ACHN (cell line): ENCODE data around the gene NCOA4.
"Not testable (repeated sequence)": the region's sequence is repeated elsewhere in the genome, so short reads cannot be mapped to it uniquely, and the experiment has no call there.

ENCODE experiments used
- DNase-seq: peaks from one replicate; pipeline ENCODE4 v3.0.0-alpha.2; 2015
- in situ Hi-C: cut with HindIII; loops from 2 replicates; pipeline ENCODE4 v1.10.0; 2017; ENCODE audit warnings: low sequenced_read_pairs, low pct_ligation_motif_present, low pct_unique_long_range_greater_than_20kb

Gene NCOA4

DNA sequence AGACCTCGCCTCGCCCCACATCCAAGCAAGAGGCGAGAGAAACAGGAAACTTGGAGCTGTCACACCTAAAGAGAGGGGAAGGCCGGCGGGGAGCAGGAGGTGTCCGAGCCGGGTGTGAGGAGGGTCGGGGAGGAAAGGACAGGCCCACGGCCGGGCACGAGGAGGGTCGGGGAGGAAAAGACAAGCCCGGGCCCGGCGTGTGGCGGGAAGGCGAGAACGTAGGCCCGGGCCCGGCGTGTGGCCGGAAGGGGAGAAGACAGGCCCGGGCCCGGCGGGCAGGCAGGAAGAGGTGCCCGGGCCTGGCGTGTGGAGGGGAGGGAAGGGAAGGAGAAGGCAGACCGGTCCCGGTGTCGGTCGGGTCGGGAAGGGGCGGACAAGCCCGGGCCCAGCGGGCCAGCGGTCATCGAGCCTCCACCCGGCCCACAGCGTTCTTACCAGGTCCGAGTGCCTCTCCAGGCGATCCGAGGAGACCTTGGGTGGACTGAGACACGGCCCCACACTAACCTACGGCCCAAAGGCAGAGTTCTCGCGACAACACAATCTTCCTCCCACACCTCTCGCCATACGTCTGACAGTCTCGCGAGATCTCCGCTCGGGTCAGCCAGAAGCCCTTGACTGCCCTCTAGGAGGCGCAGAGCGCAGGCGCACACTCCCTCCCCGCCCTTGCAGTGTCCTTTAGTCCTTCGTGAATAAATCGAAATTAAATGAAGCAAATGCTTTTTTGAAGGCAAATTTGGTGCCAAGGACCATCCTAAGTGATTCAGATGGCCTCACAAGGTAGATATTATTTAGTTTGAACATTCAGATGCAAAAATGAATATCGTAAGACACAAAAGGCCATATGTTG is at the start of gene NCOA4:
NCOA4 (minus strand) TSS at position 533 of the 847 bp plus-strand sequence. CDS start 13,943 bp downstream, outside the sequence.
- peak; percentile 99 for DNase-seq
- in situ Hi-C loops = no loop called here

- no peak for DNase-seq
- in situ Hi-C loops = no loop called here
Measured at GRCh38 chr10:46079831-46080585, 49.6 kb upstream of the NCOA4 start.

- in situ Hi-C loops = no loop called here
- DNase-seq = no peak
Measured at GRCh38 chr10:46077731-46078413, 47.4 kb upstream of the NCOA4 start.

DNA sequence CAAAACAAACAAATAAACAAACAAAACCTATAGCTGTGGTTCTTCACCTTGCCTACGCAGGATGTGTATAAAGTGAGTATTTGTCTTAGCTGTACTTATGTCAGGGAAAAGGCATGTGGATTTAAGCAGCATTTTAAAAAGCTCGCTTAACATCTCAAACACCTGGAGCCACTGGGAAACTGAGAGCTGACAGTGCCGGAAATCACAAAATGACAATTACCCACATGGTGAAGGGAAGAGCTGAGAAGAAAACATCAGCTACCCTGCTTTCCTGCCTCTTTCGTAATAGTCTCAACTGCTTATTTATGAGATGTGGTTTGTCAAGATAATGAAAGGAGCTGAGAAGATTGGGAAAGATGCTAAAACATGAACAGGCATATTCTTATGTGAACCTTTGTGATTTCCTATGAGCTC is 46.7 kb upstream of the NCOA4 start:
- DNase-seq = no peak
- in situ Hi-C loops = no loop called here

DNA sequence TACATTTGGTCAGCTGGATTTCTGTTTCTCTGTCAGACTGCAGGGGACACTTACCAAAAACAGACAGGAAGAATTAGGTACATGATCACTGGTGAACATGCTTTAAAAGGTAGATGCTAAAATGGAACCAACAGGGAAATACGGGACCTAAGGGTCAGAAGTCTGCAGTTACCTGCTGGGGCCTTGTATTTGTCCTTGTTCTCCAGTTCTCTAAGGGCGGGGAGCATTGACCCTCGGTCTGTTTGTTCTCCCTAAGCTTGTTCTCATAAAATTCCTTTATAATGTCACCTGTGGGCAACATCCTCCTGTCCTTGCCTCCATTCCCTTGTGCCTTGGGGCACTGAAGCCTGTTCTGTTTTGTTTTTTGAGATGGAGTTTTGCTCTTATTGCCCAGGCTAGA is 45.4 kb upstream of the NCOA4 start:
- in situ Hi-C loops = no loop called here
- no peak for DNase-seq

GRCh38 chr10:46074196-46074946 is 43.9 kb upstream of the NCOA4 start:
- in situ Hi-C loops = no loop called here
- no peak for DNase-seq

GRCh38 chr10:46073564-46073963 is 43.1 kb upstream of the NCOA4 start:
- no peak for DNase-seq
- in situ Hi-C loops = no loop called here

GRCh38 chr10:46070749-46071148 is 40.3 kb upstream of the NCOA4 start:
- in situ Hi-C loops = no loop called here
- DNase-seq = no peak

GRCh38 chr10:46069771-46070463 is 39.5 kb upstream of the NCOA4 start:
- DNase-seq = no peak
- in situ Hi-C loops = no loop called here

DNA sequence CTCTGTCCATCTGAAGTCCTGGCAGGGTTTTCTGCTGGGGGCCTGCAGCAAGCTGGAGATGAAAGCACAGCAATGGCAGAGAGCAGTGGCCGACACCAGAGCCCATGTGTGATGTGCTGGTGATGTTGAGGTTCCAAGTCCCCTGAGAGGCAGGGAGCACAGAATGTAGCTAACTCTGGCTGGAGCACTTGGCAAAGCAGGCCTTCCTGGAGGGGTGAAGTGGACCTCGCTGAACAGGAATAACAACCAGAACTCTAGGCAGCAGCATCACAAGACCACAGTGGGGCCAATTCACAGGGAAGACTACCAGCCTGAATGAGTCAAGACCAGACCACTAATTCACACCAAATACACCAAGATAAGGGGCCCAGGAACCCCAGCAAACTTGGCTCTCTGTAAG is 38.5 kb upstream of the NCOA4 start:
- in situ Hi-C loops = no loop called here
- DNase-seq = no peak

DNA sequence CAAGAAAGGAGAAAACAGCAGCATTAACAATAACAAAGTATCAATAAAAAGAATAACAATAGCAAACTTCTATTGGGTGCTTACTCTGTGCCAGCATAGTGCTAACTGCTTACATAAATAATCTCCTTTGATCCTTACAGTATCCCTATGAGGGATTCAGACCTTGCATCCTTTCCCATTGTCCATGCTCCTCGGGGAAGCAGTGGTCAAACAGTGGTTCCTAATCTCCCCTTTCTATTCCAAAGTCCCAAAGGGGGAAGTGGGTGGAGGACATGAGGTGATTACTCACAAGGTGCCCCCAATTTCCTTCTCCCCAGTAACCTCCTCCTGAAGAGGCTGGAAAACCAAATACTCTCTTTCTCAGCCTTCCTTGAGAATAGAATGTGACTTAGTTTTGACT is 37.7 kb upstream of the NCOA4 start:
- DNase-seq = no peak
- in situ Hi-C loops = no loop called here

DNA sequence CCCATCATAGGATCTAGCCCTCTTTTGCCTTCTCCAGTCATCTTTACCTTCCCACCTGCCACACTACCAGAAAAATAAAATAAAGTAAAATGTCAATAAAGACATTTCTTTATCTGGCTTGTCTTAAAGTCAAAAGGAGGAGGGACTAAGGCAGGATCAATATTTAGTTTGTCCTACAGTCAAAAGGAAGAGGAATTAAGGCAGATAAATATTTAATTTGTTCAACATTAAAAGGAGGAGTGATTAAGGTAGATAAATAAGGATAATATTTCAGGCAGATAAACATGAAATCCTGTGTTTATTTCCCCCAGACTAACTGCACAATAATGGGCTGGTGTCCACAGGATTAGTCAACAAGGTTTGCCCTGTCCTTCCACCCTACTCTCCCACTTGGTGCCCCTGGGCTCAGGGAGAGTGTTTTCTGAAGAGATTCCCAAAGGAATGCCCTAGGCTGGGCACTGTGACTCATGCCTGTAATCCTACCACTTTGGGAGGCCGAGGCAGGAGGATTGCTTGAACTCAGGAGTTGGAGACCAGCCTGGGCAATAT is 33.9 kb upstream of the NCOA4 start:
- in situ Hi-C loops = no loop called here

DNA sequence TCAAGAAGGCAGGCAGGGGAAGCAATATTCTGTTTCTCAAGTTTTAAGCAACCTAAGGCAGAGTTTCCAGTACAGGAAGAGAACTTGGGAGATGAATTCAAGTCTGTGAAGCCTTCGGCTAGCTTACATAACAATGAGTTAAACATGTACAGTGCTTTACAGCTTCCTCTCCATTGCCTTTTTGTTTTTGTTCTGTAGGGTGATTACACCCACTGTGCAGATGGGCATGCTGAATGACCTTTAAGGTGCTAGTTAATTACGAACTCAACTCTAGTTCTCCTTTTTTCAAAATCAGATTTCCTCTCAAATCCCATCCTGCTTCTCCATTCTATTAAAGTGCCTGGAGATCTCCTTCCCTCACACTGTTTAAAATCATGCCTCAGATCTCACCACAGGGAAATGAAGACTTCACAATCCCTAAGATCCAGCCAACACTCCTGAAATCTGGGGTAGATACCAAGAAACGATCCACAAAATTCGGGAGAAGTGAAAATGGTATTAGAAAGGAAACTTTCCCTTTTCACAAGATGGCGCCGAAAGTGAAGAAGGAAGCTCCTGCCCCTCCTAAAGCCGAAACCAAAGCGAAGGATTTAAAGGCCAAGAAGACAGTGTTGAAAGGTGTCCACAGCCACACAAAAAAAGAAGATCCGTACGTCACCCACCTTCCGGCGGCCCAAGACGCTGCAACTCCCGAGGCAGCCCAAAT is 32.5 kb upstream of the NCOA4 start:
- no peak for DNase-seq
- in situ Hi-C loops = no loop called here

More for the DNA sequence above, 33.9 kb upstream of the NCOA4 start:
- DNase-seq = no peak

DNA sequence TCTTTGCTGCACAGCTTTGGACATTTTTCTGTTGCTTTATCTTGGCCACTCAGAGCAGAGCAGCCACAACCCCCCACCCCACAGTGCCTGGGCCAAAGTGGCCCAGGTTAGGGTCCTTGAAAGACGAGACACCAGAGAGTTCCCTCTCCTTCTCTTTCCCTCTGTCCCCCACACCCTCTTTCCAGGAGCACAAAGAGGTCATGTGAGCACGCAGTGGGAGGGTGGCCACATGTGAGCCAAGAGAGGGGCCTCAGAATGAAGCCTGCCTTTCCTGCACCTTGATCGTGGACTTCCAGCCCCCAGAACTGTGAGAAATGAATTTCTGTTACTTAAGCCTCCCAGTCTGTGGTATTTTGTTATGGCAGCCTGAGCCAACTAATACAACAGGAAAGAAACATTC is 30.3 kb upstream of the NCOA4 start:
- no peak for DNase-seq
- in situ Hi-C loops = no loop called here

GRCh38 chr10:46057927-46058326 is 27.5 kb upstream of the NCOA4 start:
- DNase-seq = not testable (repeated sequence)

GRCh38 chr10:46057038-46057437 is 26.6 kb upstream of the NCOA4 start:
- in situ Hi-C loops = no loop called here
- DNase-seq = no peak

More at GRCh38 chr10:46057927-46058326, 27.5 kb upstream of the NCOA4 start:
- in situ Hi-C loops = not testable (repeated sequence)

DNA sequence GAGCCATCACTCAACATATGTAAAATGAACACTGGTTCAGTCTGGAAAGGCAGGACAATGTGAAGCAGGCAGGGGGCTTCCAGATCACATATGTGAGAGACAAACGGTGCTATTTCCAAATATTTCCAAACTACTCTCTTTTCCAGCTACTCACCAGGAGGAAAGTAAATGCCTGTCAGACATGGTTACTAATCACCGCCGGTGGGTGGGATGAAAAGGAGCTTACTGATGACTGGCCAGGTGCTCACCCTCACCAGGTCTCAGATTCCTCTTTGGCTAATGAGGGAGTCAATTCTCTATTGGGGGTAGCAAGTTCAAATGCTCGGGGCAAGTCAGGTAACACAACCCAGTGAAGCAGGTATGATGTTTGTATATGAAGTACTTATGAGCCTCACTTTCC is 25.3 kb upstream of the NCOA4 start:
- in situ Hi-C loops = no loop called here

More for the DNA sequence above, 25.3 kb upstream of the NCOA4 start:
- DNase-seq = no peak
